Thyroid gland (tissue), 4 donors: ENCODE data around the gene CHST11.

Source experiments
- CTCF ChIP-seq, 6 experiments: fragments of 200-600 bp in 3 of 6; fragments of 450-650 bp in 3 of 6; sonication (generic) in 3 of 6; IDR thresholded peaks; one replicate each; pipeline ENCODE4 v1.5.1; 2016 to 2019; ENCODE audit warnings: antibody characterized with exemption in 6 of 6, mild to moderate bottlenecking in 2 of 6, inconsistent platforms in 1 of 6, moderate library complexity in 1 of 6
- POLR2A ChIP-seq, 2 donors: fragments of 450-650 bp; IDR thresholded peaks; one replicate each; pipeline ENCODE4 v1.6.1; 2017; ENCODE audit warnings: antibody characterized with exemption in 2 of 2, mild to moderate bottlenecking in 2 of 2, moderate library complexity in 1 of 2

GRCh38 chr12:104673696-104674482, 217.1 kb downstream of the CHST11 start:
- TF ChIP-seq CTCF (IDR thresholded peaks at IDR 0.05) (no peak), POLR2A (IDR thresholded peaks at IDR 0.05) (no peak)
